Epithelial cell of alveolus of lung (primary cell): Measurements from ENCODE around the gene CPNE9. TPM values are rescaled to one million over a fixed set of nuclear protein-coding genes. Genes with fewer than 3 reads are reported as not detected.

Source experiments
- total RNA-seq: library from RNA; depleted of rRNA; stranded (reverse); fragments of >200 nt; gene quantifications from 2 replicates; pipeline ENCODE4 v1.2.1, GENCODE V29; 2015

CPNE9 gene
- not detected in 2 replicates for total RNA-seq

GRCh38 chr3:9703736-9704346 lies at the start of gene CPNE9:
TSS of gene CPNE9 (plus strand) at chr3:9703833. CDS start at chr3:9703997, 164 bp downstream.

GRCh38 chr3:9731206-9732079 lies 27.8 kb downstream of the CPNE9 start, which contains the start of gene BRPF1:
TSS of gene BRPF1 (plus strand) at chr3:9731735. CDS start at chr3:9734141, 2,406 bp downstream.

DNA sequence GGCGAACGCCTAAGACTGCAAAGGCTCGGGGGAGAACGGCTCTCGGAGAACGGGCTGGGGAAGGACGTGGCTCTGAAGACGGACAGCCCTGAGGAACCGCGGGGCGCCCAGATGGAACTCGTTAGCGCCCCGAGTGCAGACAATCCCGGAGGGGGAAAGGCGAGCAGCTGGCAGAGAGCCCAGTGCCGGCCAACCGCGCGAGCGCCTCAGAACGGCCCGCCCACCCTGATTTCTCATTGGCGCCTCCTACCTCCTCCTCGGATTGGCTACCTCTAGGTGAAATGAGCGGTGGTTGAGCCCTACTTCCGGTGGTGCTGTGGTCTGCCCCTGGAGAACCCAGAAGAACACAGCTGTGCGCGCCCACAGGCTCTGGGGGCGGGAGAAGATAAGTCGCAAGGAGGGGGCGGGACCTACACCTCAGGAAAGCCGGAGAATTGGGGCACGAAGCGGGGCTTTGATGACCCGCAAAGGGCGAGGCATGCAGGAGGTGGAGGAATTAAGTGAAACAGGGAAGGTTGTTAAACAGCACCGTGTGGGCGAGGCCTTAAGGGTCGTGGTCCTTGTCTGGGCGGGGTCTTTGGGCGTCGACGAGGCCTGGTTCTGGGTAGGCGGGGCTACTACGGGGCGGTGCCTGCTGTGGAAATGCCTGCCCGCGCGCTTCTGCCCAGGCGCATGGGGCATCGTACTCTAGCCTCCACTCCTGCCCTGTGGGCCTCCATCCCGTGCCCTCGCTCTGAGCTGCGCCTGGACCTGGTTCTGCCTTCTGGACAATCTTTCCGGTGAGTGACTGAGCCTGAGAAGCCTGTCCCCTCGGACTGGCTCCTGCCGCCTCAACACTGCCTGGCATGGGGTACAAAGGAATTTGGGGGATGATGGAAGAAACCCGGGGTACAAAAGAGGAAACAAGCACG lies 46.3 kb downstream of the CPNE9 start, which contains the start of gene OGG1:
Gene OGG1 (plus strand): TSS at position 308 of the 911 bp plus-strand sequence. CDS start 335 bp downstream, at position 643.

DNA sequence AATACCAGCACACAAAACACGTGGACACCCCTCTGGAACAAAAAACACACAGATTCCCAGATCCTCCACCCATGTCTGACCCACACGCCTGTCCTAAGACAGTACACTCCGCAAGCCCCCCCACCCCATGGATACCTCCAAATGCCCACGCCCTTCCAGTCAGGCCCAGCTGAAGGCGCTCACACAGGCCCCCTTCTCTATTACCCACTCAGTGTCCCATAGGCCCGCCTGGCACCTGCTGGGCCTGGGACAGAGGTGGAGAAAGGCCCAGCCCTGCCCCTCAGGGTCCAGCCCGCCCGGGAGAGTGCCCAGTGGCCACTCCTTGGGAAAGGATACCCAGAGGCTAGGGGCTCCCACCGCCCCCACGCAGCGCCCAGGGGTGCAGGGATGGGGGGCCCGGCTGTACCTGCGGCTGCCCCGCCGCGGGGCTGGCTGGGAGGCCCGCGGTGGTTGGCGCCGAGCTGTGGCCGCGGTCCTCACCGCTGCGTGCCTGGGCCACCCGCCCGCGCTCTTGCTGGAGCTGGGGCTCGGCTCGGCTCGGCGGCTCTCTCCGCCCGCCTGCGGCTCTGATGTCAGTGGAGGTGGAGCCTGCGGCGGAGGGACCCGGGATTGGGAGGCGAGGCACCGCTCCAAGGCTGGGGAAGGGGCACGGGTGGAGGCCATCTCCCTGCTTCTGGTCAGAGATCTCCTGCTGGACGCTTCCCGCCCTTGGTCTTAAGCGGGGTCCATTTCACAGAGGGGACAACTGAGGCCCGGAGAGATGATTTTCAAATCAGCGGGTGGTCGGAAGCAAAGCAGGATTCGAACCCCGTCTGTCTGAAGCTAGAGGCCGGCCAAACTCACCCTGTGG lies 66.0 kb downstream of the CPNE9 start, which contains the start of gene CAMK1:
Gene CAMK1 (minus strand): TSS at position 522 of the 850 bp plus-strand sequence. CDS start 2,198 bp downstream, outside the sequence.

Other genes starting within 250 kb of the CPNE9 start
- gene LHFPL4, start 150.0 kb upstream of the CPNE9 start, total RNA-seq, result not detected in 2 replicates
- 26.0 and 30.1 TPM in 2 replicates for gene MTMR14, start 54.3 kb upstream of the CPNE9 start, total RNA-seq
- gene BRPF1, start 27.9 kb downstream of the CPNE9 start, total RNA-seq, result 10.5 and 11.5 TPM in 2 replicates
- 13.9 and 18.1 TPM in 2 replicates for gene OGG1, start 46.1 kb downstream of the CPNE9 start, total RNA-seq
- gene CAMK1, start 66.1 kb downstream of the CPNE9 start, total RNA-seq, result 24.8 and 31.1 TPM in 2 replicates
- 98.4 and 133 TPM in 2 replicates for gene TADA3, start 88.6 kb downstream of the CPNE9 start, total RNA-seq
- 90.5 and 289 TPM in 2 replicates for gene ARPC4, start 89.2 kb downstream of the CPNE9 start, total RNA-seq
- 2.1 and 23.8 TPM in 2 replicates for gene TTLL3, start 106.4 kb downstream of the CPNE9 start, total RNA-seq
- 46.7 and 59.6 TPM in 2 replicates for gene RPUSD3, start 140.2 kb downstream of the CPNE9 start, total RNA-seq
- not detected in 2 replicates for gene CIDEC, start 176.4 kb downstream of the CPNE9 start, total RNA-seq
- 43.6 and 54.5 TPM in 2 replicates for gene JAGN1, start 186.8 kb downstream of the CPNE9 start, total RNA-seq
- 0.88 and 1.0 TPM in 2 replicates for gene IL17RE, start 199.0 kb downstream of the CPNE9 start, total RNA-seq
- gene IL17RC, start 213.3 kb downstream of the CPNE9 start, total RNA-seq, result 34.1 and 39.6 TPM in 2 replicates
- gene CRELD1, start 230.0 kb downstream of the CPNE9 start, total RNA-seq, result 18.8 and 21.3 TPM in 2 replicates
- 3.6 and 10.7 TPM in 2 replicates for gene PRRT3, start 248.6 kb downstream of the CPNE9 start, total RNA-seq